Stimulated activated CD4-positive, alpha-beta T cell treated with anti-CD3 and anti-CD28 coated beads, Interleukin-2, amount 100 ng/mL, for 4 hours (primary cell): ENCODE results near the gene PFKFB4.

Source experiments
- DNase-seq: peaks from one replicate; pipeline ENCODE4 v3.0.0-alpha.2; 2020; ENCODE audit warnings: low read depth

PFKFB4 gene

GRCh38 chr3:48556796-48557626 lies at the start of gene PFKFB4:
Gene PFKFB4 (minus strand): TSS chr3:48556803. CDS start chr3:48556777, 26 bp downstream.
- peak; percentile 99 for DNase-seq

- no peak for DNase-seq
Measured at GRCh38 chr3:48601622-48601994, 45.0 kb upstream of the PFKFB4 start.

- DNase-seq: no peak
Measured at GRCh38 chr3:48600711-48601621, 44.4 kb upstream of the PFKFB4 start.

GRCh38 chr3:48599509-48600285 lies 43.1 kb upstream of the PFKFB4 start:
- DNase-seq: no peak

- no peak for DNase-seq
Measured at GRCh38 chr3:48599077-48599501, 42.5 kb upstream of the PFKFB4 start.

- no peak for DNase-seq
Measured at GRCh38 chr3:48598323-48599076, 41.9 kb upstream of the PFKFB4 start.

GRCh38 chr3:48597408-48597800 lies 40.8 kb upstream of the PFKFB4 start:
- DNase-seq: no peak

GRCh38 chr3:48596676-48597407 lies 40.2 kb upstream of the PFKFB4 start:
- no peak for DNase-seq

GRCh38 chr3:48596157-48596556 lies 39.6 kb upstream of the PFKFB4 start:
- DNase-seq: no peak

GRCh38 chr3:48595526-48596121 lies 39.0 kb upstream of the PFKFB4 start:
- DNase-seq: no peak

GRCh38 chr3:48595075-48595525 lies 38.5 kb upstream of the PFKFB4 start, which contains the start of gene COL7A1:
Gene COL7A1 (minus strand): TSS chr3:48595329. CDS start chr3:48595159, 170 bp downstream.
- no peak for DNase-seq

- DNase-seq: no peak
Measured at GRCh38 chr3:48594417-48595049, 37.9 kb upstream of the PFKFB4 start.

- DNase-seq: no peak
Measured at GRCh38 chr3:48593337-48593736, 36.7 kb upstream of the PFKFB4 start.

- no peak for DNase-seq
Measured at GRCh38 chr3:48592519-48593087, 36.0 kb upstream of the PFKFB4 start.

- DNase-seq: no peak
Measured at GRCh38 chr3:48591886-48592518, 35.4 kb upstream of the PFKFB4 start.

GRCh38 chr3:48591436-48591835 lies 34.8 kb upstream of the PFKFB4 start:
- no peak for DNase-seq

GRCh38 chr3:48588230-48588629 lies 31.6 kb upstream of the PFKFB4 start:
- no peak for DNase-seq

- no peak for DNase-seq
Measured at GRCh38 chr3:48587686-48588085, 31.1 kb upstream of the PFKFB4 start.

- no peak for DNase-seq
Measured at GRCh38 chr3:48585411-48585810, 28.8 kb upstream of the PFKFB4 start.
